Esophagus squamous epithelium (tissue), 4 donors: ENCODE results near the gene ASGR2.

Experiments
- POLR2A ChIP-seq, 4 donors: fragments of 450-650 bp; IDR thresholded peaks; one replicate each; pipeline ENCODE4 v1.6.1; 2017; ENCODE audit warnings: antibody characterized with exemption in 4 of 4, mild to moderate bottlenecking in 4 of 4, moderate library complexity in 3 of 4
- TF ChIP-seq, protein P1 (sequence below), 6 experiments: fragments of 450-650 bp in 4 of 6; fragments of 200-600 bp in 2 of 6; sonication (generic) in 2 of 6; IDR thresholded peaks; one replicate each; pipeline ENCODE4 v1.5.1; 2016 to 2019; ENCODE audit warnings: antibody characterized with exemption in 6 of 6, mild to moderate bottlenecking in 4 of 6, moderate library complexity in 4 of 6

DNA sequence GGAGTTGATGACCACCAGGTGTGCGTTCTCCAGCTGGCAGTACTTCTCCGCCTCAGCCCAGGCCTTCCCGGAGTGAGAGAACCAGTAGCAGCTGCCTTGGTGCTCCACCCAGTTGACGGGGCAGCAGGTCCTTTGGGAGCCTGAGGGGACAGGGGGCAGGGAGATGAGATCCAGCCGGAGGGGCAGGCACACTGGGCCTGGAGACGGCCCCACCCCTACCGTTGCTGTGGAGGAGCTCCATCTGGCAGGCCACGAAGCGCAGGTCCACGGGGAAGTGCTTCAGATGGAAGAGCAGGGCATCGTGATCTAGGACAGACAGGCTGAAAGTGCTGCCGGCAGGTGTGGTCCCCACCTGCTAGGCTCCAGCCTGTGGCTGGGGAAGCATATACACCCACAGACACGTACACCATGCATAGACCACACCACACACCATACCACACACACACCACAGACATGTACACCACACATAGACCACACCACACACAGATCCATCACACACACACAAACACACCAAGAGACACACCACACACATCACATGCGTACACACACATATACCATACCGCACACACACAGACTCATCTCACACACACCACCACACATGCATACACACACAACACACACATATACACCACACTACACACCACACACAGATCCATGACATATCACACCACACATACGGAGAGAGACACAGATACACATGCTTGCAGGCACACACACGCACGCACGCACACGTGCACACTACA, 7.4 kb downstream of the ASGR2 start:
- TF ChIP-seq POLR2A (IDR thresholded peaks at IDR 0.05): no peak
- TF ChIP-seq, protein P1, sequence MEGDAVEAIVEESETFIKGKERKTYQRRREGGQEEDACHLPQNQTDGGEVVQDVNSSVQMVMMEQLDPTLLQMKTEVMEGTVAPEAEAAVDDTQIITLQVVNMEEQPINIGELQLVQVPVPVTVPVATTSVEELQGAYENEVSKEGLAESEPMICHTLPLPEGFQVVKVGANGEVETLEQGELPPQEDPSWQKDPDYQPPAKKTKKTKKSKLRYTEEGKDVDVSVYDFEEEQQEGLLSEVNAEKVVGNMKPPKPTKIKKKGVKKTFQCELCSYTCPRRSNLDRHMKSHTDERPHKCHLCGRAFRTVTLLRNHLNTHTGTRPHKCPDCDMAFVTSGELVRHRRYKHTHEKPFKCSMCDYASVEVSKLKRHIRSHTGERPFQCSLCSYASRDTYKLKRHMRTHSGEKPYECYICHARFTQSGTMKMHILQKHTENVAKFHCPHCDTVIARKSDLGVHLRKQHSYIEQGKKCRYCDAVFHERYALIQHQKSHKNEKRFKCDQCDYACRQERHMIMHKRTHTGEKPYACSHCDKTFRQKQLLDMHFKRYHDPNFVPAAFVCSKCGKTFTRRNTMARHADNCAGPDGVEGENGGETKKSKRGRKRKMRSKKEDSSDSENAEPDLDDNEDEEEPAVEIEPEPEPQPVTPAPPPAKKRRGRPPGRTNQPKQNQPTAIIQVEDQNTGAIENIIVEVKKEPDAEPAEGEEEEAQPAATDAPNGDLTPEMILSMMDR (IDR thresholded peaks at IDR 0.05): no peak
